Measurements from ENCODE around the gene SKIDA1.
"Not testable (repeated sequence)": the region's sequence is repeated elsewhere in the genome, so short reads cannot be mapped to it uniquely, and the experiment has no call there.

Gene SKIDA1

GRCh38 chr10:21525367-21526187, at the start of gene SKIDA1:
Gene SKIDA1, minus strand, starts transcription at chr10:21525682. Its CDS starts 7,860 bp downstream, at chr10:21517822.
- DNase-seq (ENCODE audit: extremely low read depth in 1 of 2, low read depth in 1 of 2), result peak in 1 of 2 donors; percentile 34

GRCh38 chr10:21574514-21574913, 49.0 kb upstream of the SKIDA1 start:
- DNase-seq (ENCODE audit: extremely low read depth in 1 of 2, low read depth in 1 of 2), result not testable (repeated sequence)

GRCh38 chr10:21572578-21572977, 47.1 kb upstream of the SKIDA1 start:
- no peak for DNase-seq (ENCODE audit: extremely low read depth in 1 of 2, low read depth in 1 of 2)

GRCh38 chr10:21570761-21571521, 45.5 kb upstream of the SKIDA1 start:
- no peak for DNase-seq (ENCODE audit: extremely low read depth in 1 of 2, low read depth in 1 of 2)

- DNase-seq (ENCODE audit: extremely low read depth in 1 of 2, low read depth in 1 of 2), result not testable (repeated sequence)
Observed at GRCh38 chr10:21558984-21559383, 33.5 kb upstream of the SKIDA1 start.

GRCh38 chr10:21556527-21556926, 31.0 kb upstream of the SKIDA1 start:
- DNase-seq (ENCODE audit: extremely low read depth in 1 of 2, low read depth in 1 of 2), result no peak

GRCh38 chr10:21552638-21553037, 27.2 kb upstream of the SKIDA1 start:
- no peak for DNase-seq (ENCODE audit: extremely low read depth in 1 of 2, low read depth in 1 of 2)

GRCh38 chr10:21547246-21547645, 21.8 kb upstream of the SKIDA1 start:
- no peak for DNase-seq (ENCODE audit: extremely low read depth in 1 of 2, low read depth in 1 of 2)

GRCh38 chr10:21540701-21541100, 15.2 kb upstream of the SKIDA1 start:
- not testable (repeated sequence) for DNase-seq (ENCODE audit: extremely low read depth in 1 of 2, low read depth in 1 of 2)

GRCh38 chr10:21536874-21537273, 11.4 kb upstream of the SKIDA1 start:
- no peak for DNase-seq (ENCODE audit: extremely low read depth in 1 of 2, low read depth in 1 of 2)

GRCh38 chr10:21535976-21536375, 10.5 kb upstream of the SKIDA1 start:
- DNase-seq (ENCODE audit: extremely low read depth in 1 of 2, low read depth in 1 of 2), result not testable (repeated sequence)

GRCh38 chr10:21535494-21535965, 10.0 kb upstream of the SKIDA1 start:
- no peak for DNase-seq (ENCODE audit: extremely low read depth in 1 of 2, low read depth in 1 of 2)

- DNase-seq (ENCODE audit: extremely low read depth in 1 of 2, low read depth in 1 of 2), result no peak
Observed at GRCh38 chr10:21534604-21535493, 9.4 kb upstream of the SKIDA1 start.

- no peak for DNase-seq (ENCODE audit: extremely low read depth in 1 of 2, low read depth in 1 of 2)
Observed at GRCh38 chr10:21534280-21534586, 8.8 kb upstream of the SKIDA1 start.

GRCh38 chr10:21533467-21534279, 8.2 kb upstream of the SKIDA1 start, which contains the start of gene MLLT10:
Gene MLLT10, plus strand, starts transcription at chr10:21534232. Its CDS starts 413 bp downstream, at chr10:21534645.
- DNase-seq (ENCODE audit: extremely low read depth in 1 of 2, low read depth in 1 of 2), result peak; percentile 72 to 87

GRCh38 chr10:21532694-21533466, 7.4 kb upstream of the SKIDA1 start:
- no peak for DNase-seq (ENCODE audit: extremely low read depth in 1 of 2, low read depth in 1 of 2)

- no peak for DNase-seq (ENCODE audit: extremely low read depth in 1 of 2, low read depth in 1 of 2)
Observed at GRCh38 chr10:21531164-21531563, 5.7 kb upstream of the SKIDA1 start.

GRCh38 chr10:21530641-21531040, 5.2 kb upstream of the SKIDA1 start:
- DNase-seq (ENCODE audit: extremely low read depth in 1 of 2, low read depth in 1 of 2), result no peak

- DNase-seq (ENCODE audit: extremely low read depth in 1 of 2, low read depth in 1 of 2), result no peak
Observed at GRCh38 chr10:21530168-21530567, 4.7 kb upstream of the SKIDA1 start.
